Measurements from ENCODE around the gene CGREF1.

CGREF1 gene

GRCh38 chr2:27134781-27135477 is 16.0 kb upstream of the CGREF1 start:
- Histone ChIP-seq H3K36me3 (ENCODE audit: control insufficient read depth, insufficient read depth, low read length) (peaks cover 12% of the 10 kb centered on the region), H3K27me3 (ENCODE audit: control insufficient read depth, insufficient read depth, low read length) (no peaks in the 10 kb centered on the region), H3K4me3 (ENCODE audit: low read length) (peak overlapping the region; percentile 84), H3K9ac (ENCODE audit: low read length) (peak overlapping the region; percentile 88), H3K9me3 (ENCODE audit: control insufficient read depth, low read length) (no peaks in the 10 kb centered on the region), H3K4me1 (ENCODE audit: control insufficient read depth, insufficient read depth, low read length) (peaks cover 14% of the 10 kb centered on the region)

DNA sequence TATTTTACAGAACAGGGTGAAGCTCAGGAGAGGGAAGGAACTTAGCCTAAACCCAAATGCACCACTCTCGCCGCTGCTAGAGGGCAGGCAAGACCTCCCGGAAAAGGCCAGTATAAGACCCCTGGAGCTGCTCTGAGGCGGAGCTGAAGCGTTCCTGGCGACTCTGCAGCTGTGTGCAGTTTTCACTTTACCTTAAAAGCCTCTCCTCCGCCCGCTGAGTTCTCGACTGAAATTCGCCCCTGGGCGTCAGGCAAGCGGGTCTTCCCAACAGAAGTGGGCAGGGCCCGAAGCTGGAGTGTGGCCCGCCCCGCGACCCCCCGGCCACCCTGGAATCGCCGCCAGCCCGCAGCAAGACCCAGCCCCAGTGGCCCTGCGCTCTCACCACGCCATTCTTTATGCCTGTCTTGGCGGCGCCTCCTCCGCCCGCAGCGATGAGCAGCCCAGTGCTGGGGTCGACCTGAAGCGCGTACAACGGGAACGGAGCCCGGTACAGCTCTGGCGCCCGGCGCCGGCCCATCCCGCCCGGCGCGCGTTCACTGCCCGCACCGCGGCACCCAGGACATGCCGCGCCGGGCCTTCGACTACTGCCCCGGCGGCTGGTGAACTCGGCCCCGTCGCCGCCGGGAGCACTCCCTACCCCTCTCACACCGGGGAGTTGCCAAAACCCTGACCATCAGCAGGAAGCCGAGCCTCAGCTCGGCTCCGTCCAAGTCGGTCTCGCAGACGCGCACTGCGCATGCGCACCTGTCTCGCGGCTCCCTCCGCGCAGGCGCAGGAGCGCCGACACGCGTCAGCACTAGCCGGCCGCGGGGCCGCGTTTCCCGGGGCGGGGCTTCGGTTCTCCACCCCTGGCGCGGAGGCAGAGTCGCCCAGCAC is 15.2 kb upstream of the CGREF1 start, which contains the start of gene PREB:
Gene PREB (minus strand): TSS at position 732 of the 876 bp plus-strand sequence. CDS start 215 bp downstream, at position 517.
- Histone ChIP-seq H3K9ac (ENCODE audit: low read length) (peak within 1 kb of the TSS; percentile 88), H3K36me3 (ENCODE audit: control insufficient read depth, insufficient read depth, low read length) (peaks cover 12% of the 10 kb centered on the region), H3K4me1 (ENCODE audit: control insufficient read depth, insufficient read depth, low read length) (peaks cover 14% of the 10 kb centered on the region), H3K9me3 (ENCODE audit: control insufficient read depth, low read length) (no peaks in the 10 kb centered on the region), H3K27me3 (ENCODE audit: control insufficient read depth, insufficient read depth, low read length) (no peaks in the 10 kb centered on the region), H3K4me3 (ENCODE audit: low read length) (peak within 1 kb of the TSS; percentile 84)

DNA sequence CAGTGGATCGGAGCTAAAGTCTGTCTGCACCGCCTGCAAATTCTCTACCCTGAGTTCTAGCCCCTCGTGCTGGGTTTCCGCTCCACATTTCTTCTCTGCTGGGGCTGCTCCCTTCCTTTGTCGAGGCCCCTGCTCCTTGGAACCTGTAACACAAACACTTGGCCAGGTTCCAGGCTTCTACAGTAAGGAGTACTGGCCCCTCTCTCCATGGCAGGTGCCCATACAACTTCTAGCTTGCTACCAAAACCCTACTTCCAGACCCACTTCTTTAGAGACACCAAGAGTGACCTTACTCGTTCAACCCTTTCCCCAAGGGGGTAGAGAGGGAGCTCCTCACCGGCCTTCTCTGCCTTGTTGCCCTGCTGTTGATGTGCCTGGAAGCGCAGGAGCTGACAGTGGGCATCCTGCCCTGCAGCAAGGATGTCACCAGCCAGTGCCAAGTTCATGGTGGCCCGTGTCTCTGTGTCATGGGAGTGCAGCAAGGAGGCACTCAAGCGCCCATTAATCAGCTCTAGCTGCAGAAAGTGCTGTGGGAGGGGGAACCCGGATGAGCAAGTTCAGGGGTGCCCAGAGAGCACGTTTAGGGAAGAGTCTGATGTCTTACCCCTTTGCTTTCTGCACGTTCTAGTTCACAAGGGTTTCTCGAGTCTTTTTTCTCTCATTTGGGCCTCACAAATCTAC is 14.4 kb upstream of the CGREF1 start:
- Histone ChIP-seq H3K4me3 (ENCODE audit: low read length) (peak overlapping the region; percentile 84), H3K36me3 (ENCODE audit: control insufficient read depth, insufficient read depth, low read length) (peaks cover 12% of the 10 kb centered on the region), H3K9me3 (ENCODE audit: control insufficient read depth, low read length) (no peaks in the 10 kb centered on the region), H3K9ac (ENCODE audit: low read length) (peak overlapping the region; percentile 88), H3K4me1 (ENCODE audit: control insufficient read depth, insufficient read depth, low read length) (peaks cover 14% of the 10 kb centered on the region), H3K27me3 (ENCODE audit: control insufficient read depth, insufficient read depth, low read length) (no peaks in the 10 kb centered on the region)

DNA sequence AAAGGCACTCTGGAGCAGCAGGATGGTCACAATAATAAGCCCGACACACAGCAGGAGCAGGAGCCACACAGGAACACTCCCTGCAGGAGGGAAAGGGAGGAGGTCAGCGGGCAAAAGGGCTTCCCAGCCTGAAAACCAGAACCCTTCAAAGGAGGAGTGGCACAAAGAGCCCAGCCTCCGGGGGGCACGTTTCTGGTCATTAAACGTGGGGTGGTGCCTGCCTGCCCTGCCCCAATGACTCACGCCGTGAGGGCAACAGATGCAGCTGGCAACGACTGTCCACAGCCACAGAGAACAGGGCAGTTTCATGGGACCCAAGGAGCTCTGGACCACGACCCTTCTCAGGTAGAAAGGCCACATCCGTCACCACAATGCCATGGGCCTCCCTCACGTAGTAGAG is 12.5 kb upstream of the CGREF1 start:
- Histone ChIP-seq H3K9ac (ENCODE audit: low read length) (peak overlapping the region; percentile 6), H3K36me3 (ENCODE audit: control insufficient read depth, insufficient read depth, low read length) (peaks cover 12% of the 10 kb centered on the region), H3K27me3 (ENCODE audit: control insufficient read depth, insufficient read depth, low read length) (no peaks in the 10 kb centered on the region)

DNA sequence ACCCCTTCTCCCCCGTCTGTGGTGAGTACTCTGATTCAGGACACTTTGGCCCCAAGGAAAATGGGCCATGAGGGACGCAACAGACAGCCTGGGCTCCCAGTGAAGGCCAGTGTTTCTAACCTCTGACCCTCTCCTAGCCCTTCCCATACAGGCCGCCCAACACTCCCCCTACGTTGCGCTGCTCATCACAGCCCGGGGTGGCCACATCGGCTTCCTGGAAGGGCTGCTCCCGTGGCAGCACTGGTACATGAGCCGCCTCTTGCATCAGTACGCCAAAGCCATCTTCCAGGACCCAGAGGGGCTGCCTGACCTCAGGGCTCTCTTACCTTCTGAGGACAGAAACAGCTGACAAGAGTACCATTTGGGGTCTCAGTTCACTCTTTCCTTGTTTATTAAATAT is 11.5 kb upstream of the CGREF1 start:
- Histone ChIP-seq H3K9ac (ENCODE audit: low read length) (no peak overlapping the region), H3K4me3 (ENCODE audit: low read length) (no peak overlapping the region), H3K9me3 (ENCODE audit: control insufficient read depth, low read length) (no peaks in the 10 kb centered on the region), H3K36me3 (ENCODE audit: control insufficient read depth, insufficient read depth, low read length) (peaks cover 12% of the 10 kb centered on the region), H3K4me1 (ENCODE audit: control insufficient read depth, insufficient read depth, low read length) (peaks cover 14% of the 10 kb centered on the region), H3K27me3 (ENCODE audit: control insufficient read depth, insufficient read depth, low read length) (no peaks in the 10 kb centered on the region)

More for the DNA sequence above, 12.5 kb upstream of the CGREF1 start:
- Histone ChIP-seq H3K9me3 (ENCODE audit: control insufficient read depth, low read length) (no peaks in the 10 kb centered on the region), H3K4me1 (ENCODE audit: control insufficient read depth, insufficient read depth, low read length) (peaks cover 14% of the 10 kb centered on the region), H3K4me3 (ENCODE audit: low read length) (no peak overlapping the region)

DNA sequence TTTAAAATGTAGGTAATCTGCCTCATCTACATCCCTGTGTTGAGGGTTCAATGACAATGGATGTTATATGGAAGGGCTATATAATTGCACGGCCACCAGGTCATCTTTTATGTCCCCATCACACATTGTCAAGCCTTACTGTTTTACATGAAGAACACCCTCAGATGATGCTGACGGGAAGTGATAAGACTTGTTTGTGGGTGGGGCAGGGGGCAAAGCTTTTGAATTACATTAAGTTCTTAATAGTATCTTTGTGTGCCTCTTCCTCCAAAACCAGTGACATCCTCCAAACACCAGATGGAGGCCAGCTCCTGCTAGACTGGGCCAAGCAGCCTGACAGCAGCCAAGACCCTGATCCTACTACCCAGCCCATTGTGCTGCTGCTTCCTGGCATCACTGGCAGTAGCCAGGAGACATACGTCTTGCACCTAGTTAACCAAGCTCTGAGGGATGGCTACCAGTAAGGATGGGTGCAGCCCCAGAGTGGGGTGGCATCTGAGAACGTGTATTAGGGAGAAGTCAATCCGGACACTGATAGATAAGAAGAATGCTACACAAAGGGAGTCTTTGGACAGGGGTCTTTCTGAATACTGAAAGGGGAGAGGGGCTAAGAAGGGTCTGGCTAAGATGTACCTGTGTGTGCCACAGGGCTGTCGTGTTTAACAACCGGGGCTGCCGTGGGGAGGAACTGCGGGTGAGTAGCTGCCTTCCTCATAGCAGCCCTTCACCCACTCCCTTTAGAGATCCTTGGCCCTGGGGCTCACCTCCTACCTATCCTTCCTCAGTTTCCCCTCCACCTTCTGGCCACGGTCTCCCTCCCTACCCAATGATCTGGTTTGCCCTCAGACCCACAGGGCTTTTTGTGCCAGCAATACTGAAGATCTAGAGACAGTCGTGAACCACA is 10.0 kb upstream of the CGREF1 start:
- H3K27me3 ChIP-seq (ENCODE audit: control insufficient read depth, insufficient read depth, low read length): no peaks in the 10 kb centered on the region
- H3K9ac ChIP-seq (ENCODE audit: low read length): no peak overlapping the region
- H3K36me3 ChIP-seq (ENCODE audit: control insufficient read depth, insufficient read depth, low read length): peaks cover 12% of the 10 kb centered on the region
- H3K4me3 ChIP-seq (ENCODE audit: low read length): no peak overlapping the region
- no peaks in the 10 kb centered on the region for H3K9me3 ChIP-seq (ENCODE audit: control insufficient read depth, low read length)
- H3K4me1 ChIP-seq (ENCODE audit: control insufficient read depth, insufficient read depth, low read length): peaks cover 18% of the 10 kb centered on the region

GRCh38 chr2:27127883-27128667 is 9.1 kb upstream of the CGREF1 start:
- Histone ChIP-seq H3K9ac (ENCODE audit: low read length) (no peak overlapping the region), H3K27me3 (ENCODE audit: control insufficient read depth, insufficient read depth, low read length) (no peaks in the 10 kb centered on the region), H3K4me1 (ENCODE audit: control insufficient read depth, insufficient read depth, low read length) (peaks cover 14% of the 10 kb centered on the region), H3K9me3 (ENCODE audit: control insufficient read depth, low read length) (no peaks in the 10 kb centered on the region), H3K4me3 (ENCODE audit: low read length) (no peak overlapping the region), H3K36me3 (ENCODE audit: control insufficient read depth, insufficient read depth, low read length) (peaks cover 12% of the 10 kb centered on the region)

- Histone ChIP-seq H3K9me3 (ENCODE audit: control insufficient read depth, low read length) (no peaks in the 10 kb centered on the region), H3K9ac (ENCODE audit: low read length) (no peak overlapping the region), H3K27me3 (ENCODE audit: control insufficient read depth, insufficient read depth, low read length) (peaks cover 3% of the 10 kb centered on the region), H3K4me3 (ENCODE audit: low read length) (no peak overlapping the region), H3K36me3 (ENCODE audit: control insufficient read depth, insufficient read depth, low read length) (peaks cover 6% of the 10 kb centered on the region), H3K4me1 (ENCODE audit: control insufficient read depth, insufficient read depth, low read length) (peaks cover 6% of the 10 kb centered on the region)
Observed at GRCh38 chr2:27126252-27126710, 7.4 kb upstream of the CGREF1 start.

- Histone ChIP-seq H3K4me3 (ENCODE audit: low read length) (no peak overlapping the region), H3K9me3 (ENCODE audit: control insufficient read depth, low read length) (no peaks in the 10 kb centered on the region), H3K4me1 (ENCODE audit: control insufficient read depth, insufficient read depth, low read length) (peaks cover 6% of the 10 kb centered on the region), H3K27me3 (ENCODE audit: control insufficient read depth, insufficient read depth, low read length) (peaks cover 7% of the 10 kb centered on the region), H3K9ac (ENCODE audit: low read length) (no peak overlapping the region), H3K36me3 (ENCODE audit: control insufficient read depth, insufficient read depth, low read length) (no peaks in the 10 kb centered on the region)
Observed at GRCh38 chr2:27125104-27125503, 6.2 kb upstream of the CGREF1 start.

DNA sequence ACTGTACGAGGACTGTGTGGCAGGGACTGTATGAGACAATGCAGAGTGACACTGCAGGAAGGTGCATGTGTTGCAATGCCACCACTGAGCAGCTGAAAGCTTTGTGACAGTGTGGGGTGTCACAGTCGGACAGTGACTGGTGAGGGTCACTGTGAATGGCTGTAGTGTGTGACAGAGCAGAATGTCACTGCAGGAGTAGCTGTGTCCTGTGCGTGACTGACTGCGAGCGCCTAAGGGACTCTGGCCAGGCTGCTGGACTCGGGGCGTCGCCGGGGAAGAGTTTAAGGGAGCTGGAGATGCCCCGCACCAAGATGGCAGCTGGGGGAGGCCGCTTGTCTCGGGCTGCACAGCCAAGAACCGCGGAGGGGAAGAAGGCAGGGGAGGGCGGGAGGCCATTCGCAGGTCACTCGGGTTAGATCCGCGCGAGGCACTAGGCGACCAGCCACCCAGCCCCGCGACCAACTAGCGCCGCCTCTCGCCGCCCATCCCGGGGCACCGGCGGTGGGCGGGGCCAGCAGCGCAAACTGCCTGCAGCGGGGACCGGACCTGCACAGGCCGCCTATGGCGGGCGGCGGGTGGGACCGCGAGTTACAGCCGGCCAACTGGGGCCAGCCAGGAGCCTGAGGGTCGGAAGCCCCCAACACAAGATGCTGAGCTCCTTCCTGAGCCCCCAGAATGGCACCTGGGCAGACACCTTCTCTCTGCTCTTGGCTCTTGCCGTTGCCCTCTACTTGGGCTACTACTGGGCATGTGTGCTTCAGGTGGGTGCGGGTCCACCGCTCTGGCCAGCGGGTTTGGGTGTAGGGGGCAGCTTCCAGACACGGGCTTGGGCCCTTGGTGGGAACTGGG is 4.6 kb upstream of the CGREF1 start, which contains the start of gene ABHD1:
Gene ABHD1 (plus strand): TSS at position 514 of the 849 bp plus-strand sequence. CDS start 134 bp downstream, at position 648.
- no peaks in the 10 kb centered on the region for H3K9me3 ChIP-seq (ENCODE audit: control insufficient read depth, low read length)
- H3K36me3 ChIP-seq (ENCODE audit: control insufficient read depth, insufficient read depth, low read length): no peaks in the 10 kb centered on the region
- peaks cover 15% of the 10 kb centered on the region for H3K27me3 ChIP-seq (ENCODE audit: control insufficient read depth, insufficient read depth, low read length)
- peak within 1 kb of the TSS; percentile 44 for H3K9ac ChIP-seq (ENCODE audit: low read length)
- H3K4me3 ChIP-seq (ENCODE audit: low read length): no peak within 1 kb of the TSS
- H3K4me1 ChIP-seq (ENCODE audit: control insufficient read depth, insufficient read depth, low read length): peaks cover 9% of the 10 kb centered on the region
